GM18951 (cell line): ENCODE results near the gene CDKN1C.

Experiments
- POLR2A ChIP-seq: IDR thresholded peaks from 4 replicates; pipeline ENCODE4 v1.6.1; 2011; ENCODE audit warnings: mild to moderate bottlenecking; ENCODE audit not compliant: insufficient read length, insufficient read depth; ENCODE audit errors: extremely low read depth
- in situ Hi-C: fragments of 300-500 bp; cut with MboI; formaldehyde crosslinking; loops from one replicate; pipeline ENCODE4 v1.12.0; 2022; ENCODE audit warnings: low sequenced_read_pairs, mixed read lengths, inconsistent platforms; ENCODE audit not compliant: unreplicated experiment

Gene CDKN1C

GRCh38 chr11:2885678-2886081, at the start of gene CDKN1C:
Gene CDKN1C (minus strand): TSS chr11:2885775. CDS start chr11:2885456, 319 bp downstream.
- peak; percentile 30 for TF ChIP-seq POLR2A
- in situ Hi-C loops, result loop anchor here (5.0 to 25.0 kb wide), 2 partner anchors 353 to 448 kb away; partner anchors contain the start of genes KCNQ1 and TRPM5

- no peak for TF ChIP-seq POLR2A
- in situ Hi-C loops, result no loop called here
These were observed 49.1 kb upstream of the CDKN1C start for GRCh38 chr11:2934611-2935239.

GRCh38 chr11:2934021-2934550, 48.5 kb upstream of the CDKN1C start:
- in situ Hi-C loops, result no loop called here
- no peak for TF ChIP-seq POLR2A

GRCh38 chr11:2933375-2934020, 47.9 kb upstream of the CDKN1C start:
- TF ChIP-seq POLR2A, result no peak
- in situ Hi-C loops, result no loop called here

- in situ Hi-C loops, result no loop called here
- TF ChIP-seq POLR2A, result no peak
These were observed 47.3 kb upstream of the CDKN1C start for GRCh38 chr11:2932850-2933251.

GRCh38 chr11:2931771-2932738, 46.5 kb upstream of the CDKN1C start:
- in situ Hi-C loops, result no loop called here
- TF ChIP-seq POLR2A, result no peak

GRCh38 chr11:2931420-2931746, 45.8 kb upstream of the CDKN1C start:
- in situ Hi-C loops, result no loop called here
- TF ChIP-seq POLR2A, result no peak

- TF ChIP-seq POLR2A, result no peak
- in situ Hi-C loops, result no loop called here
These were observed 45.3 kb upstream of the CDKN1C start for GRCh38 chr11:2930704-2931419.

GRCh38 chr11:2929950-2930703, 44.6 kb upstream of the CDKN1C start:
- no peak for TF ChIP-seq POLR2A
- in situ Hi-C loops, result no loop called here

- TF ChIP-seq POLR2A, result no peak
- in situ Hi-C loops, result no loop called here
These were observed 44.0 kb upstream of the CDKN1C start for GRCh38 chr11:2929531-2929949.

GRCh38 chr11:2928605-2929530, 43.3 kb upstream of the CDKN1C start, which contains the start of gene PHLDA2:
Gene PHLDA2 (minus strand): TSS chr11:2929420. CDS start chr11:2929364, 56 bp downstream.
- peak; percentile 47 for TF ChIP-seq POLR2A
- in situ Hi-C loops, result no loop called here
